NCI-H1417 (cell line): ENCODE measurements around the gene SLC36A1.
A peak's percentile ranks its signal among the peaks of the same experiment; 100 is the strongest.
"Not testable (repeated sequence)": the region's sequence is repeated elsewhere in the genome, so short reads cannot be mapped to it uniquely, and the experiment has no call there.

Source experiments
- DNase-seq, 3 experiments: peaks; one replicate each; lab custom pipeline; 2025; lab: John Stamatoyannopoulos, UW

The SLC36A1 gene

DNA sequence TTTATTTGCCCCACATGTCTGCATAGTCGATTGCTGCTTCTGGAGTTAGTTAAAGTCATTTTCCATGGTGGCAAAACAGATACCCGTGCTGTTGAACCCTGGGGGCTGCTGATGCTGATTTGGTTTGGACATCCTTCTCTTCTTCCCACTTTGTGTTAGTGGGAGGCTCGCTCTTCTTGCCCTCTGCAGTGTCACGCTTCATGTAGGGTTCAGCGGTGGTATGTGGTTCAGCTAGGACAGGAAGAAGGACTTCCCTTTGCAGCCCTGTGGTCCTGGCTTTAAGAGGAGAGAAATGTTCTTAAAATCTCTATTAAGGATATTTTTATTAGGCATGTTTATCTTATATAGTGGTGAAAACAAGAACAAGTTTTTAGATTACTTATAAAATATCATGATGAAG lies 36.2 kb downstream of the SLC36A1 start:
- DNase-seq = no peak

- DNase-seq = no peak
Observed at GRCh38 chr5:151487544-151487943, 40.1 kb downstream of the SLC36A1 start.

GRCh38 chr5:151490627-151491026 lies 43.2 kb downstream of the SLC36A1 start:
- DNase-seq = peak in 1 of 3 experiments; percentile 64

DNA sequence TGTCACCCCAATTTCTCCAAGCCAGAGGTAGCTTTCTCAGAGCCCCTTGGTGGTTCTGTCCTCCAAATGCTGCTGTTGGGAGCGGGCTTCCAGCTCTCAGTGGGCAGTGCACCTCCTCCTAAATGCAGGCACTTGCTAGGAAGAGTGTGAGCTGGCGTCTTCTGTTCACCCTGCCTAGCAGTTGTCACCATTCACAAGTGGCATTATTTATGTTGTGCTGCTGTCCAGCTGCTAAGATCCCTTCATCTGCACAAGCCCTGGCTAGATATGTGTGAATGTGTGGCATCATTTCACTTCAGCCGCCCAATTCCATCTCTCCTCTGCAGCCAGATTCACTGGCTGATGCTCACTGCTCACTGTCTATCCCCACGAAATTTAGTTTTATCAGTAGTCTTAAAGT lies 43.7 kb downstream of the SLC36A1 start:
- DNase-seq = peak in 1 of 3 experiments; percentile 34

GRCh38 chr5:151492729-151493128 lies 45.3 kb downstream of the SLC36A1 start:
- DNase-seq = no peak

- no peak for DNase-seq
Observed at GRCh38 chr5:151493665-151494064, 46.3 kb downstream of the SLC36A1 start.

DNA sequence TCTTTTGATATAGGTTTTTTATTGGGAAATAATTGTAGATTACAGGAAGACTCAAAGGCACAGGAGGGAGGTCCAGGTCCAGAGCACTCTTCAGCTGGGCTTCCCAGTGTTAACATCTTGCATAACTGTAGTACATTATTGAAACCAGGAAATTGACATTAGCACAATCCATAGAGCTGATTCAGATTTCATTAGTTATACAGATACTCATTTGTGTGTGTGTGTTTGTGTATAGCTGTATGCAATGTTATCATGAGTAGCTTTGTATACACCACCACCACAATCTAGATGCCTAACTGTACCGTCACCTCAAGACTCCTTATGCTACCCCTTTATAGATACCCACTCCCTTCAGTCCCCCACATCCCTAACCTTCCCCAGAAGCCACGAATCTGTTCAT lies 47.9 kb downstream of the SLC36A1 start:
- no peak for DNase-seq

DNA sequence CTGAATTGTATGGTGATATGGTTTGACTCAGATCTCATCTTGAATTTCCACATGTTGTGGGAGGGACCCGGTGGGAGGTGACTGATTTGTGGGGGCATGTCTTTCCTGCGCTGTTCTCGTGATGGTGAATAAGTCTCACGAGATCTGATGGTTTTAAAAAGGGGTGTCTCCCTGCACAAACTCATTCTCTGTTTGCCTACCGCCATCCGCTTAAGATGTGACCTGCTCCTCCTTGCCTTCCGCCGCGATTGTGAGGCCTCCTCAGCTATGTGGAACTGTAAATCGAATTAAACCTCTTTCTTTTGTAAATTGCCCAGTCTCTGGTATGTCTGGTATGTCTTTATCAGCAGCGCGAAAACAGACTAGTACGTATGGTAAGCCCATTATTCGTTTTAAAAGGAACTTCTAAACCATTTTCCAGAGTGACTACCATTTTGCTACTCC lies 48.7 kb downstream of the SLC36A1 start:
- DNase-seq = no peak

DNA sequence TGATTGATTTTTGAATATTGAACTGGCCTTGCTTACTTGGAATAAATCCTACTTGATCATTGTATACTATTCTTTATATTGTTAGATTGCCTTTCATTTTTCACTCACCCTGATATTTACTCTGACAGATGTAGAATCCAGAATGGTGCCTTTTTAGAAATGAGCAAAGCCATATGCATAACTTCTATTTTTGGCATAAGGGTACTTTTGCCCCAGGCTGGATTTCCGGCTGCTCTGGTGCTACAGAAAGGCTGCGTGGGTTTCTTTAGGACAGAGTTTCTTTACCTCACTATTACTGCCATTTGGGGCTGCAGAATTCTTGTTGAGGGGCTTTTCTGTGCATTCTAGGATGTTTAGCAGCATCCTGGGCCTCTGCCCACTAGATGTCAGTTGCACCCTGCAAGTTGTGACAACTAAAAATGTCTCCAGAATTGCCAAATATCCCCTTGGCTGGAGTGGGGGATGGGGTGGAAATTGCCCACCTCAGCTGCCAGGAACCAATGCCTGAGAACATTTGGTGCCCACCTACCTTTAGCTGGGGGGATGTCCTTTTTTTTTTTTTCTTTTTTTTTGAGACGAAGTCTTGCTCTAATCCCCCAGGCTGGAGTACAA lies 50.1 kb downstream of the SLC36A1 start:
- DNase-seq = no peak

DNA sequence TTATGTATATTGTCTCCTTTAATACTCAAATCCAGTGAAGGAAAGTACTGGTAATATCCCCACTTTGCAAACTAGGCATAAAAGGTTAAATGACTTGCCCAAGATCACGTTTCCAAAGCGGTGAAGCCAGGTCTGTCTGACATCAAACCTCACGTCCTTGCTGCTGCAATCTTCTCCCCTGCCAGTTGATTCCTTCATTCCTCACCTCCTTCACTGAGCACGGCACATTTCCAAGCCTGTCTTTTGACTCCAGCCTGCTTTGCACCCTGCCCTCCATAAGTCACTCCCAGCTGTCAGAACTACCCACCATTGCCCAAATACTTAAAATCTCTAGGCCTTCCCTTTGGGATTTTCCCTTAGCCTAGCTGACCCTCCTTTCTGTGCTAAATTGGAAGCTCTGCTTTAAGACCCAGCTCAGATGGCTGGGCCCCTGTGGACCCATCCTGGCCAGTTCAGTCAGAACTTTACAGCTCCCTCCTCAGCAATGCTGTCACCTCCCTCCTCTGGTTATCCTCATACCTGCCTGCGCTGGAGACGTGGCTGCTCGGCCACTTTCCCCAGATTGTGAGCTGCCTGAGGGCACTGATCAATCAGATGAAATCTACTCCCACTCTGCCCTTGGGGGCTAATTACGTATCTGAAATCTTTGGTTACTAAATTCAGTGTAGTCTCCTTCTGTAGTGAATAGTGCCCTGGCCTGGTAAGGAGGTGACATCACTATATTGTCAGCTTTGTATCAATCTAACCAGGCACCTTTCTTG lies 51.2 kb downstream of the SLC36A1 start:
- DNase-seq = no peak

DNA sequence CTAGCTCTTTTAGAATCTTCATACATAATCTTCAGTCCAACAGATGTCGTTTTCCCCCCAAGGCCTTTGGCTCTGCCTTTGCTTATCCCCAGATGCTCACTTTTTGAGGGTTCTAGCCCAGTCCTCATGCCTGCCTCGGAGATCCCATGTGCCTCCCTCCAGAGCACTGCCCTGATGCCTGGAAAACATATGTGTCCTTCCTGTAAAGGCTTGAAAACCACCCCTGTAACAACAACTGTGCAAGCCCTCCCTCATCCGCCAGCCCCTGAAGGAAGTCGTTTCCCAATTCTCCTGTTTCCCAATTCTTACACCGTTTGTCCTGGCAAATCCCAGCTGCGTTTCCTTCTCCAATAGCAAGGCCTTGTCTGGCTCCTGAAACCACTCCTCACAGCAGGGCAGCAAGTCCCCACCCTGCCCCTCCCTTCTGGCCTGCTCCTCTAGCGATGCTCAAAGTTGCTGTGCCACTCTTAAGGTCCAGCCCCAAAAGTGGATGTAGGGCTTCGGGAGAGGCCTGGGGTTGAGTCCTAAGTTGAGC lies 52.2 kb downstream of the SLC36A1 start:
- DNase-seq = peak in 1 of 3 experiments; percentile 12

DNA sequence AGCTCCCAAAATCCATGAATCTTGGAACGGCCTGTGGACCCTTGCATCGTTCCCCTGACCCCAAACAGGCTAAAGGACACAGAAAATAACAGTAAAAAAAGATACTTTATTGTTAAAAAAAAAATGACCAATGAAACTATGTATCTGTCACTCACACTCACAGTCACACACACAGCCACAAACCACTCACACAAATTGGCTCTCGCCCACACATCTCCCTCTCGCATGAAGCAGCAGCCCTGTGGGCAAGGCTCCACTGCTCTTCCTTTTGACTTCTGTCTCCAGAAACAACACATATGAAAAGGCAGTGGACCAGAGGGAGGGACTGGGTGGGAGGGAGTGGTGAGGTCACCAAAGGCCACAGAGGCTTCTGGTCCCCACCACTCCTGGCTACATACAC lies 56.6 kb downstream of the SLC36A1 start:
- DNase-seq = no peak

GRCh38 chr5:151508308-151508707 lies 60.9 kb downstream of the SLC36A1 start:
- DNase-seq = not testable (repeated sequence)

GRCh38 chr5:151509231-151509630 lies 61.8 kb downstream of the SLC36A1 start:
- peak in 2 of 3 experiments; percentile 0 to 22 for DNase-seq

DNA sequence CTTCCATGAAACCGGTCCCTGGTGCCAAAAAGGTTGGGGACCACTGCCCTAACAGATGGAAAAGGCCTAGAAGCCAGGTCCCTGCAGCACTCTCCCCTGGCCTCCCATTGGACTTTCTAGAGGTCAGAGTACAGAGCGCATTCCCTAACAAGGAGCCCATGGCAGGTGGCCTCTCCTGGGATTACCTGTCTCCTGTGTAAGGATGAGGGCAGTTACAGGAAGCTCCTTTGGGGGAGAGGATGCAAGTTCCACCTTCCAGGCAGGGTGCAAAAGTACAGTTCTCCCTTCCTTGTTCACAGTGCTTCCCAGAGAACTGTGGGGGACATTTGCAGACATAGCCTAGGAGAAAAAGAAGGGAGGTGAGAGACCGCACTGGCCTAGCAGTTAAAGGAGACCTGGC lies 62.4 kb downstream of the SLC36A1 start:
- no peak for DNase-seq

- DNase-seq = no peak
Observed at GRCh38 chr5:151517122-151517920, 69.9 kb downstream of the SLC36A1 start.

DNA sequence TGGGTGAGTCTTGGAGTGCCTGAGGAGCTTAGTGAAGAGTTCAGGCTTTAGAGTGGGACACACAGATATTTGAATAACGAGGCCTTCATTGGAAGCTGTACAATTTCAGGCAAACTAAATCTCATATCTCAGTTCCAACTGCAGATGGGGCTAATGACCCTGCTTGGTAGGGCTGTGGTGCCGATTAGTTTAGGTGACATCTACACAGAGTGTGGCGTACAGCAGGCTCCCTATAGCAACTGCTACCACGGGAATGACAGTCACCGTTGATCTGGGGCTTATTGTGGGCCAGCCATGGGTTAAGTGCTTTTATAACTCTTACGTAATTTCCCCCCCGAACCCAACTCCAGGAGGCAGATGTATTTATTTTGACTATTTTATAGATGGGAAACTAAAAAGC lies 72.9 kb downstream of the SLC36A1 start:
- DNase-seq = peak in 1 of 3 experiments; percentile 2

- DNase-seq = no peak
Observed at GRCh38 chr5:151522226-151522625, 74.8 kb downstream of the SLC36A1 start.

GRCh38 chr5:151523335-151523734 lies 75.9 kb downstream of the SLC36A1 start:
- peak; percentile 3 to 50 (median 46) for DNase-seq

GRCh38 chr5:151528153-151528552 lies 80.8 kb downstream of the SLC36A1 start:
- DNase-seq = no peak

DNA sequence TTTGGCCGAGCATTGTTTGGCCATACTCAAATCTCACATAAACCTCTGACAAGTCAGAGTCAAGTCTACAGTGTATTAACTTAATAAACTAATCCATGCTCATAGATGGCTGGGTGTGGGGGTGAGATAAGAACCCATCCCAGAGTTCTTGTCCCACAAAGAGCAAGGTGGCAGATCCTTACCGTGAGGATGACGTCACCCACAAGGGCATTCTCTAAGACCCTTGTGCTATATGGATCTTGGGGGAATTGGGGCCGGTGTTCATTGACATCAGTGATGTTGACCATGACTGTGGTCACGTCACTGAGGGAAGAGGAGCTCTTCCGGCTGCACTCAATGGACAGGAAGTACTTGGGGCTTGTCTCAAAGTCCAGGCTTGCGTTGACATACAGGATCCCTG lies 81.6 kb downstream of the SLC36A1 start:
- no peak for DNase-seq

DNA sequence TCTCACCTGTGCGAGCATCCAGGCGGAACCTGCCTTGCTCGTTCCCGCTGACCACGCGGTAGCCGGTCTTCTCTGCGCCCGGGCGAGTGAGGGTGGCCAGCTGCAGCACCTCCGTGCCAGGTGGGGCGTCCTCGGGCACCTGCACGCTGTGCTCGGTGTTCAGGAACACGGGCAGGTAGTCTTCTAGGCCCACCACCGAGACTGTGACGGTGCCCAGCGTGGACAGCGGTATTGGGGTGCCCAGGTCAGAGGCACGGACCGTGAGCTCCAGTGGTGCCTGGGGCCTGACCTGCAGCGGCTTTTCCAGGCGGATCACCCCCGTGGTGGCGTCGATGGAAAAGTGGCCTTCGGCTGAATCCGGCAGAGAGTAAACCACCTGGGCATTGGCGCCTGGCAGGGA lies 84.2 kb downstream of the SLC36A1 start:
- DNase-seq = no peak
